Muscle of leg (tissue), 11 donors: ENCODE measurements around the gene DOCK3. TPM values are rescaled to one million over a fixed set of nuclear protein-coding genes. Genes with fewer than 3 reads are reported as not detected.
"Not testable (repeated sequence)": the region's sequence is repeated elsewhere in the genome, so short reads cannot be mapped to it uniquely, and the experiment has no call there.

Source experiments
- DNase-seq: peaks from one replicate; pipeline ENCODE4 v3.0.0; 2013
- H3K27ac ChIP-seq: one replicate; pipeline ENCODE4 v1.5.1; 2013; ENCODE audit warnings: mild to moderate bottlenecking, low read length, control low read depth
- H3K27me3 ChIP-seq: one replicate; pipeline ENCODE4 v1.6.1; 2013; ENCODE audit warnings: low read length; ENCODE audit not compliant: control insufficient read depth, insufficient read depth
- H3K36me3 ChIP-seq: one replicate; pipeline ENCODE4 v1.6.1; 2013; ENCODE audit warnings: low read length; ENCODE audit not compliant: control insufficient read depth, insufficient read depth
- H3K4me1 ChIP-seq: one replicate; pipeline ENCODE4 v1.6.1; 2013; ENCODE audit warnings: low read length; ENCODE audit not compliant: control insufficient read depth, insufficient read depth
- H3K4me3 ChIP-seq: one replicate; pipeline ENCODE4 v1.5.1; 2013; ENCODE audit warnings: low read length, control low read depth
- H3K9me3 ChIP-seq: replicated peaks from 2 replicates; pipeline ENCODE4 v1.6.1; 2013; ENCODE audit warnings: low read depth, low read length; ENCODE audit not compliant: control insufficient read depth
- WGBS: methylation state at CpG from one replicate; pipeline ENCODE4 v1.1.5; 2013; ENCODE audit warnings: missing lambda C conversion rate; ENCODE audit not compliant: insufficient coverage; 5-methylcytosine and 5-hydroxymethylcytosine counted together
- polyA plus RNA-seq, 8 donors: library from polyadenylated mRNA; unstranded; fragments of 120-200 nt; gene quantifications; one replicate each; pipeline versions ENCODE4 v1.2.1 to v1.2.3, GENCODE V29; 2013; ENCODE audit warnings: inconsistent platforms in 1 of 8, low replicate concordance in 1 of 8; ENCODE audit not compliant: insufficient read length in 8 of 8, insufficient read depth in 1 of 8
- total RNA-seq: library from RNA; stranded (reverse); fragments of 120-200 nt; gene quantifications from one replicate; pipeline ENCODE4 v1.2.4, GENCODE V29; 2013

The DOCK3 gene
- total and polyA plus RNA-seq, 9 donors: 0.08 to 0.48 (median 0.17) TPM

- DNase-seq: no peak
- peaks cover 29% of the 10 kb centered on the region for H3K36me3 ChIP-seq
- no peaks in the 10 kb centered on the region for H3K27me3 ChIP-seq
- H3K4me1 ChIP-seq: peaks cover 34% of the 10 kb centered on the region
- H3K4me3 ChIP-seq: peak overlapping the region; percentile 98
- no peaks in the 10 kb centered on the region for H3K9me3 ChIP-seq
- H3K27ac ChIP-seq: peak overlapping the region; percentile 98
- under 1% methylated on average over 26 of the region's 29 CpGs for WGBS
Measured at GRCh38 chr3:51384055-51384725, 709.5 kb downstream of the DOCK3 start.

- WGBS: 0% methylated on average over 46 of the region's 65 CpGs
- H3K27me3 ChIP-seq: no peaks in the 10 kb centered on the region
- H3K4me3 ChIP-seq: peak within 1 kb of the TSS; percentile 98
- peaks cover 35% of the 10 kb centered on the region for H3K36me3 ChIP-seq
- peak within 1 kb of the TSS; percentile 98 for H3K27ac ChIP-seq
- peak; percentile 100 for DNase-seq
- no peaks in the 10 kb centered on the region for H3K9me3 ChIP-seq
- H3K4me1 ChIP-seq: peaks cover 28% of the 10 kb centered on the region
Measured at GRCh38 chr3:51384726-51385473, 710.2 kb downstream of the DOCK3 start, which contains the start of gene MANF. TSS of gene MANF (plus strand) at chr3:51385291. CDS start at chr3:51385343, 52 bp downstream.

GRCh38 chr3:51385621-51386091 is 710.9 kb downstream of the DOCK3 start:
- Histone ChIP-seq H3K4me3 (peak overlapping the region; percentile 98), H3K4me1 (peaks cover 35% of the 10 kb centered on the region), H3K9me3 (no peaks in the 10 kb centered on the region), H3K27ac (peak overlapping the region; percentile 74), H3K27me3 (no peaks in the 10 kb centered on the region), H3K36me3 (peaks cover 40% of the 10 kb centered on the region)
- no peak for DNase-seq
- WGBS: 0% methylated on average over 9 of the region's 18 CpGs

- DNase-seq: no peak
- Histone ChIP-seq H3K27me3 (no peaks in the 10 kb centered on the region), H3K9me3 (no peaks in the 10 kb centered on the region), H3K4me3 (peak overlapping the region; percentile 98), H3K4me1 (peaks cover 37% of the 10 kb centered on the region), H3K27ac (no peak overlapping the region), H3K36me3 (peaks cover 40% of the 10 kb centered on the region)
- WGBS: 100% methylated on average over 1 of the region's 8 CpGs
Measured at GRCh38 chr3:51386159-51386851, 711.6 kb downstream of the DOCK3 start.

- no peaks in the 10 kb centered on the region for H3K9me3 ChIP-seq
- H3K36me3 ChIP-seq: peaks cover 40% of the 10 kb centered on the region
- no peak overlapping the region for H3K4me3 ChIP-seq
- no peak for DNase-seq
- WGBS: 76% methylated on average over 4 of the region's 5 CpGs
- no peaks in the 10 kb centered on the region for H3K27me3 ChIP-seq
- H3K4me1 ChIP-seq: peaks cover 37% of the 10 kb centered on the region
- H3K27ac ChIP-seq: no peak overlapping the region
Measured at GRCh38 chr3:51386852-51387229, 712.1 kb downstream of the DOCK3 start.

- Histone ChIP-seq H3K36me3 (peaks cover 42% of the 10 kb centered on the region), H3K4me1 (peaks cover 39% of the 10 kb centered on the region)
- H3K27me3 ChIP-seq, H3K27ac ChIP-seq, H3K9me3 ChIP-seq, H3K4me3 ChIP-seq, DNase-seq: not testable (repeated sequence)
- WGBS: 83% methylated on average over 2 of the region's 6 CpGs
Measured at GRCh38 chr3:51387281-51387680, 712.6 kb downstream of the DOCK3 start.

GRCh38 chr3:51388286-51389029 is 713.7 kb downstream of the DOCK3 start:
- H3K27ac ChIP-seq: no peak overlapping the region
- peaks cover 48% of the 10 kb centered on the region for H3K4me1 ChIP-seq
- peaks cover 6% of the 10 kb centered on the region for H3K9me3 ChIP-seq
- H3K4me3 ChIP-seq: no peak overlapping the region
- H3K36me3 ChIP-seq: peaks cover 54% of the 10 kb centered on the region
- WGBS: 95% methylated on average over 4 of the region's 6 CpGs
- no peaks in the 10 kb centered on the region for H3K27me3 ChIP-seq
- no peak for DNase-seq

GRCh38 chr3:51389423-51390183 is 714.9 kb downstream of the DOCK3 start:
- DNase-seq: peak; percentile 40
- H3K36me3 ChIP-seq: peaks cover 65% of the 10 kb centered on the region
- 84% methylated on average over 2 of the region's 6 CpGs for WGBS

More at GRCh38 chr3:51389423-51390183, 714.9 kb downstream of the DOCK3 start:
- no peak overlapping the region for H3K27ac ChIP-seq
- no peak overlapping the region for H3K4me3 ChIP-seq
- H3K4me1 ChIP-seq: peaks cover 48% of the 10 kb centered on the region
- H3K27me3 ChIP-seq: no peaks in the 10 kb centered on the region
- peaks cover 6% of the 10 kb centered on the region for H3K9me3 ChIP-seq
